ENCODE measurements around the gene FYTTD1. TPM values are rescaled to one million over a fixed set of nuclear protein-coding genes. Genes with fewer than 3 reads are reported as not detected.

FYTTD1 gene
- total RNA-seq, 4 donors from 2014 or later, result 57.7 to 111 (median 85.6) TPM

GRCh38 chr3:197811343-197811742 lies 61.7 kb downstream of the FYTTD1 start:
- no peak for DNase-seq (ENCODE audit: extremely low spot score)
- Histone ChIP-seq H3K9me3 (no peaks in the 10 kb centered on the region), H3K4me1 (peaks cover 29 to 62% (median 46%) of the 10 kb centered on the region in 4 donors), H3K27ac (replicated peaks in 1 of 4) (peak overlapping the region; percentile 10 to 72 (median 58)), H3K27me3 (no peaks in the 10 kb centered on the region), H3K36me3 (peaks cover 0 to 3% (median 0%) of the 10 kb centered on the region in 4 donors), H3K4me3 (no peak overlapping the region)
- intact Hi-C loops (cut with DNase I), result no loop called here
- TF ChIP-seq POLR2AphosphoS5 (IDR thresholded peaks at IDR 0.05) (peak in 1 of 2 donors; percentile 55), POLR2A (IDR thresholded peaks at IDR 0.05; ENCODE audit: low read depth) (no peak), EP300 (IDR thresholded peaks at IDR 0.05) (no peak)
- WGBS, result 62% methylated on average over 3 of the region's 3 CpGs

- WGBS, result 90% methylated on average over 4 of the region's 4 CpGs
- Histone ChIP-seq H3K4me3 (no peak overlapping the region), H3K9me3 (no peaks in the 10 kb centered on the region), H3K4me1 (peaks cover 15 to 42% (median 29%) of the 10 kb centered on the region in 4 donors), H3K36me3 (peaks cover 0 to 6% (median 0%) of the 10 kb centered on the region in 4 donors), H3K27ac (replicated peaks in 1 of 4) (no peak overlapping the region), H3K27me3 (no peaks in the 10 kb centered on the region)
- DNase-seq (ENCODE audit: extremely low spot score), result no peak
- intact Hi-C loops (cut with DNase I), result no loop called here
- TF ChIP-seq CTCF (IDR thresholded peaks at IDR 0.05) (no peak), POLR2AphosphoS5 (IDR thresholded peaks at IDR 0.05) (no peak), POLR2A (IDR thresholded peaks at IDR 0.05; ENCODE audit: low read depth) (no peak), EP300 (IDR thresholded peaks at IDR 0.05) (no peak)
Observed at GRCh38 chr3:197814372-197814771, 64.7 kb downstream of the FYTTD1 start.

GRCh38 chr3:197820550-197821335 lies 71.1 kb downstream of the FYTTD1 start:
- H3K9me3 ChIP-seq, result no peaks in the 10 kb centered on the region
- H3K36me3 ChIP-seq, result peaks cover 0 to 26% (median 11%) of the 10 kb centered on the region in 4 donors
- WGBS, result 57% methylated on average over 8 of the region's 8 CpGs
- no peak for DNase-seq (ENCODE audit: extremely low spot score)
- no peaks in the 10 kb centered on the region for H3K27me3 ChIP-seq
- peaks cover 0 to 43% (median 36%) of the 10 kb centered on the region in 4 donors for H3K4me1 ChIP-seq
- no peak overlapping the region for H3K4me3 ChIP-seq
- TF ChIP-seq CTCF (IDR thresholded peaks at IDR 0.05) (no peak), POLR2A (IDR thresholded peaks at IDR 0.05; ENCODE audit: low read depth) (no peak), EP300 (IDR thresholded peaks at IDR 0.05) (no peak), POLR2AphosphoS5 (IDR thresholded peaks at IDR 0.05) (no peak)
- intact Hi-C loops (cut with DNase I), result no loop called here
- H3K27ac ChIP-seq (replicated peaks in 1 of 4), result no peak overlapping the region

GRCh38 chr3:197829397-197830045 lies 79.8 kb downstream of the FYTTD1 start:
- Histone ChIP-seq H3K27me3 (no peaks in the 10 kb centered on the region), H3K4me1 (peaks cover 0 to 6% (median under 1%) of the 10 kb centered on the region in 4 donors), H3K36me3 (peaks cover 29 to 81% (median 67%) of the 10 kb centered on the region in 4 donors), H3K27ac (replicated peaks in 1 of 4) (no peak overlapping the region), H3K4me3 (no peak overlapping the region), H3K9me3 (no peaks in the 10 kb centered on the region)
- TF ChIP-seq POLR2AphosphoS5 (IDR thresholded peaks at IDR 0.05), result no peak
- no peak for TF ChIP-seq CTCF (IDR thresholded peaks at IDR 0.05)
- no peak for TF ChIP-seq POLR2A (IDR thresholded peaks at IDR 0.05; ENCODE audit: low read depth)
- no peak for TF ChIP-seq EP300 (IDR thresholded peaks at IDR 0.05)
- WGBS, result 98% methylated on average over 3 of the region's 3 CpGs
- no peak for DNase-seq (ENCODE audit: extremely low spot score)
- intact Hi-C loops (cut with DNase I), result no loop called here

GRCh38 chr3:197830308-197830966 lies 80.8 kb downstream of the FYTTD1 start:
- no peak overlapping the region for H3K4me3 ChIP-seq
- 79% methylated on average over 6 of the region's 6 CpGs for WGBS
- TF ChIP-seq POLR2A (IDR thresholded peaks at IDR 0.05; ENCODE audit: low read depth) (no peak), POLR2AphosphoS5 (IDR thresholded peaks at IDR 0.05) (no peak), CTCF (IDR thresholded peaks at IDR 0.05) (no peak), EP300 (IDR thresholded peaks at IDR 0.05) (no peak)
- no peaks in the 10 kb centered on the region for H3K4me1 ChIP-seq
- H3K27ac ChIP-seq (replicated peaks in 1 of 4), result no peak overlapping the region
- H3K27me3 ChIP-seq, result no peaks in the 10 kb centered on the region
- no peak for DNase-seq (ENCODE audit: extremely low spot score)
- intact Hi-C loops (cut with DNase I), result no loop called here
- H3K9me3 ChIP-seq, result no peaks in the 10 kb centered on the region
- peaks cover 29 to 90% (median 76%) of the 10 kb centered on the region in 4 donors for H3K36me3 ChIP-seq
